ENCODE data around the gene RHBDL1.

The RHBDL1 gene

DNA sequence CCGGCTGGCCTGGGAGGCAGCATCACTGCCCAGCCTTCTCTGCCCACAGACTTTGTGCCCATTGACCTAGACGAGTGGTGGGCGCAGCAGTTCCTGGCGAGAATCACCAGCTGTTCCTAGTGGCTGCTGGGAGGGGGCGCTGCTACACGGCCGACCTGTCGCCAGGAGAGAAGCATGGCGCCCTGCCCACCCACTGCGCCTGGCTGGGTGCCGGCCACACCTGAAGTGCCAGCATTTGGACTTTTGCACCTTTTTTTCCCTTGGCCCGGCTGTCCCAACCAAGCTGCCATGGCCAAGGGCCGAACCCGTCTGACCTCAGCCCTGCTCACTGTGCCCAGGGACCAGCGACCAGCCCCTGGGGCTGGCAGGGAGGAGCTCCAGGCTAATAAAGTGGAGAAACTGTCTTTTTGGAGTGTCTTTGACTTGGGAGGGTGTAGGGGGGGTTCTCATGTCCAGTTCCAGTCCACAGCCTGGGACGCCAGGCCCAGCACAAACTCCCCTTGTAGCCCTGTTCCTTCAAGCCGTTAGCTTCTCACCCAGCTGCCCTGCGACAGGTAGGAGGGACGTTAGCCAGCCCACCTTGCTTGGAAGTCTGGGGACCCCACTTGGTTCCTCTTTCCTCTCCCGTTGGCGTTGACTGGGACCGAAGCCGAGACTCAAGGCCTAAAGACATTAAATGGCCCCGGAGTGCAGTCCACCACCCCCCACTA, 27.2 kb upstream of the RHBDL1 start:
- Histone ChIP-seq H3K27ac (ENCODE audit: low read depth, low read length) (peak overlapping the region; percentile 74), H3K4me2 (ENCODE audit: low read length) (peak overlapping the region; percentile 99), H3K4me3 (ENCODE audit: low read length) (peak overlapping the region; percentile 80), H3F3A (ENCODE audit: control insufficient read depth, insufficient read depth) (peaks cover 7% of the 10 kb centered on the region), H3K79me2 (ENCODE audit: control insufficient read depth, low read length) (peaks cover 71% of the 10 kb centered on the region), H3K27me3 (ENCODE audit: control insufficient read depth, low read length) (no peaks in the 10 kb centered on the region), H3K9me3 (ENCODE audit: control insufficient read depth, insufficient read depth, low read length) (no peaks in the 10 kb centered on the region), H3K4me1 (ENCODE audit: control insufficient read depth, low read length) (peaks cover 36% of the 10 kb centered on the region), H4K20me1 (ENCODE audit: control insufficient read depth, insufficient read depth, low read depth, low read length) (no peaks in the 10 kb centered on the region), H3K36me3 (ENCODE audit: control insufficient read depth, low read length) (peaks cover 45% of the 10 kb centered on the region), H3K9me2 (replicated peaks; ENCODE audit: control insufficient read depth, low read length) (no peaks in the 10 kb centered on the region)
- no peak for TF ChIP-seq EZH2phosphoT487 (IDR thresholded peaks at IDR 0.05; ENCODE audit: borderline replicate concordance, low read length)
- TF ChIP-seq, protein P1, sequence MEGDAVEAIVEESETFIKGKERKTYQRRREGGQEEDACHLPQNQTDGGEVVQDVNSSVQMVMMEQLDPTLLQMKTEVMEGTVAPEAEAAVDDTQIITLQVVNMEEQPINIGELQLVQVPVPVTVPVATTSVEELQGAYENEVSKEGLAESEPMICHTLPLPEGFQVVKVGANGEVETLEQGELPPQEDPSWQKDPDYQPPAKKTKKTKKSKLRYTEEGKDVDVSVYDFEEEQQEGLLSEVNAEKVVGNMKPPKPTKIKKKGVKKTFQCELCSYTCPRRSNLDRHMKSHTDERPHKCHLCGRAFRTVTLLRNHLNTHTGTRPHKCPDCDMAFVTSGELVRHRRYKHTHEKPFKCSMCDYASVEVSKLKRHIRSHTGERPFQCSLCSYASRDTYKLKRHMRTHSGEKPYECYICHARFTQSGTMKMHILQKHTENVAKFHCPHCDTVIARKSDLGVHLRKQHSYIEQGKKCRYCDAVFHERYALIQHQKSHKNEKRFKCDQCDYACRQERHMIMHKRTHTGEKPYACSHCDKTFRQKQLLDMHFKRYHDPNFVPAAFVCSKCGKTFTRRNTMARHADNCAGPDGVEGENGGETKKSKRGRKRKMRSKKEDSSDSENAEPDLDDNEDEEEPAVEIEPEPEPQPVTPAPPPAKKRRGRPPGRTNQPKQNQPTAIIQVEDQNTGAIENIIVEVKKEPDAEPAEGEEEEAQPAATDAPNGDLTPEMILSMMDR (IDR thresholded peaks at IDR 0.05; ENCODE audit: low read depth, low read length, poor library complexity, severe bottlenecking) = peak; percentile 92

DNA sequence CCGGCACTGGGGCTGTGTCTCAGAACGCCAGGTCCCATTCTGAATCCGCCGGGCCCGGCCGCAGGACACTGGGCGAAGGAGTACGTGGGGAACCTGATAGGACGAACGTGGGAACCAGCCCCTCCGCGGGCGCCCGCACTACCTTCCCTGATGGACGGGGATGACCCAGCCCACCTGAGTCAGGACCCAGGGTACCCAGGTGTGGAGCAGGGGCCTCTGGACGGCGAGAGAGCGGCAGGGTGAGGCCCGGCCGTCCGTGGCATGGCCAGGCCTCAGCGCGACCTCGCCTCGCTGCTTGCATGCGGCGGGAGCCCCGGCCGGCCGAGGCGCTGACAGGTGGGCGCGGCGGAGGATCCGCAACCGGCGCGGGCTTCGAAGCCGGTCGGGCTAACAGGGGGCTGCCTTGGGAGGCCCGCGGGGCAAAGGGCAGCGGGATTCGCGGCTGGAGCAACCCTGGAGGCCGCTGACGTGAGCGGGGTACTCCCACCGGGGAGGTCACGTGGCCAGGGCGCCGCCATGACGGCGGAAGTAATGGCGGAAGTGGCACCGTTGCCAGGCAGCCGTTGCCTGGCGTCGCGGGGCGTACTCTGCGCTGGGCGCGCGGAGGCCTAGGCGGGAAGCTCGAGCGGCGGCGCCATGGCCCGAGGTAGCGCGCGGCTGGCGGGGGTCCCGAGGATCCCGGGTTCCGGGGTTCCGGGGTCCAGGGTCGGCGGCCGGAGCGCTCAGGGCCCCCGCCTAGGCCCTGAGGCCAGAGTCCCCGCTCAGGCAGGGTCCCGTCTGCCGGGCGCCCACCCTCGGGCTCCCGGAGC, 26.5 kb upstream of the RHBDL1 start, which contains the start of gene WDR90:
WDR90 (plus strand) TSS at position 585 of the 809 bp plus-strand sequence; CDS start at position 637, 52 bp downstream.
- TF ChIP-seq, protein P1 (IDR thresholded peaks at IDR 0.05; ENCODE audit: low read depth, low read length, poor library complexity, severe bottlenecking) = no peak
- no peak for TF ChIP-seq EZH2phosphoT487 (IDR thresholded peaks at IDR 0.05; ENCODE audit: borderline replicate concordance, low read length)
- peaks cover 7% of the 10 kb centered on the region for H3F3A ChIP-seq (ENCODE audit: control insufficient read depth, insufficient read depth)
- H3K4me1 ChIP-seq (ENCODE audit: control insufficient read depth, low read length) = peaks cover 33% of the 10 kb centered on the region
- no peaks in the 10 kb centered on the region for H3K9me3 ChIP-seq (ENCODE audit: control insufficient read depth, insufficient read depth, low read length)
- no peaks in the 10 kb centered on the region for H4K20me1 ChIP-seq (ENCODE audit: control insufficient read depth, insufficient read depth, low read depth, low read length)
- H3K79me2 ChIP-seq (ENCODE audit: control insufficient read depth, low read length) = peaks cover 63% of the 10 kb centered on the region
- peak within 1 kb of the TSS; percentile 99 for H3K4me2 ChIP-seq (ENCODE audit: low read length)
- H3K36me3 ChIP-seq (ENCODE audit: control insufficient read depth, low read length) = peaks cover 51% of the 10 kb centered on the region
- H3K9me2 ChIP-seq (replicated peaks; ENCODE audit: control insufficient read depth, low read length) = no peaks in the 10 kb centered on the region
- peak within 1 kb of the TSS; percentile 80 for H3K4me3 ChIP-seq (ENCODE audit: low read length)
- H3K27ac ChIP-seq (ENCODE audit: low read depth, low read length) = peak within 1 kb of the TSS; percentile 74
- H3K27me3 ChIP-seq (ENCODE audit: control insufficient read depth, low read length) = no peaks in the 10 kb centered on the region

DNA sequence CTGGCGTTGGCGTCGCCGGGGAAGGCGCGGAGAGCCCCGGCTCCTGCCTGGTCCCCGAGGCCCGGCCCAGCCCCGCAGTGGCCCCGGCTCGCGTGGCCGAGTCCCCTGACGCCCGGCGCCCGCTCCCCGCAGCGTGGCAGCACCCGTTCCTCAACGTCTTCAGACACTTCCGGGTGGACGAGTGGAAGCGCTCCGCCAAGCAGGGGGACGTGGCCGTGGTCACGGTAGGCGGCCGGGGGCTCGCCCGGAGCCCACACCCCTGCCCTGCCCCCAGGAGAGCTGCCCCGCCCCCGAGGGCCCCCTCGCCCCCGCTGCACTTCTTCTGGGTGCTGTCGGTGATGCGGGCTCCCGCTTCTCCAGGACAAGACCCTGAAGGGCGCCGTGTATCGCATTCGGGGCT, 25.8 kb upstream of the RHBDL1 start:
- Histone ChIP-seq H3K36me3 (ENCODE audit: control insufficient read depth, low read length) (peaks cover 49% of the 10 kb centered on the region), H3K27ac (ENCODE audit: low read depth, low read length) (peak overlapping the region; percentile 50)

More for the DNA sequence above, 25.8 kb upstream of the RHBDL1 start:
- Histone ChIP-seq H3K4me3 (ENCODE audit: low read length) (peak overlapping the region; percentile 80), H3K79me2 (ENCODE audit: control insufficient read depth, low read length) (peaks cover 57% of the 10 kb centered on the region), H3K9me2 (replicated peaks; ENCODE audit: control insufficient read depth, low read length) (no peaks in the 10 kb centered on the region), H3K9me3 (ENCODE audit: control insufficient read depth, insufficient read depth, low read length) (no peaks in the 10 kb centered on the region), H3K4me2 (ENCODE audit: low read length) (peak overlapping the region; percentile 99), H3F3A (ENCODE audit: control insufficient read depth, insufficient read depth) (peaks cover 7% of the 10 kb centered on the region), H3K27me3 (ENCODE audit: control insufficient read depth, low read length) (no peaks in the 10 kb centered on the region), H4K20me1 (ENCODE audit: control insufficient read depth, insufficient read depth, low read depth, low read length) (no peaks in the 10 kb centered on the region), H3K4me1 (ENCODE audit: control insufficient read depth, low read length) (peaks cover 33% of the 10 kb centered on the region)
- no peak for TF ChIP-seq EZH2phosphoT487 (IDR thresholded peaks at IDR 0.05; ENCODE audit: borderline replicate concordance, low read length)
- TF ChIP-seq, protein P1 (IDR thresholded peaks at IDR 0.05; ENCODE audit: low read depth, low read length, poor library complexity, severe bottlenecking) = no peak
